Activated CD8-positive, alpha-beta memory T cell treated with anti-CD3 and anti-CD28 coated beads, Interleukin-2, amount 50 U/mL, for 1 hour (primary cell): ENCODE measurements around the gene LEF1.

Experiments
- DNase-seq: peaks from one replicate; pipeline ENCODE4 v3.0.0-alpha.2; 2020; ENCODE audit errors: extremely low read depth

Gene LEF1

DNA sequence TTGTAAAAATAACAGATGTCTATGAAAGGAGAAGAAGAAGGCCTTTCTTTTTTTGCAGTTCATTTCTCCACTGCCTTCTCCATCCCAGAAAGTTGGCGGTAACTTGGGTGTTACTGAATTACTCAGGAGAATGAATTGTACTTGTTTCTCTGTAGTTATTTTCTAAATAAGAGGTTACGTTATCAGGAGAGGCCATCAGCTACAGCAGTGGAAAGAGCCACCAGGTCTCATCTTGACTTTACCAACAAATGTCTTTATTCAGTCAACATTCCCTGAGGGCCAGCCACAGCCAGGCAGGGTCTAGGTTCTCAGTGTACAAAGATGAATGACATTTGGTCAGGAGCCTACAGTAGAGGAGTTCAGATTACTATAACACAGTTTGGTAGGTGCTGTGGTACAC, 170.9 kb downstream of the LEF1 start:
- no peak for DNase-seq
